Mesodermal cell (in vitro differentiated cells): ENCODE measurements around the gene EIF5A2. TPM values are rescaled to one million over a fixed set of nuclear protein-coding genes. Genes with fewer than 3 reads are reported as not detected.
"Not testable (repeated sequence)": the region's sequence is repeated elsewhere in the genome, so short reads cannot be mapped to it uniquely, and the experiment has no call there.

ENCODE experiments used
- H3K27ac ChIP-seq: 2 replicates; pipeline ENCODE4 v1.7.0; 2013; ENCODE audit warnings: mild to moderate bottlenecking, low read depth, low read length, moderate library complexity; ENCODE audit not compliant: severe bottlenecking
- H3K36me3 ChIP-seq: 2 replicates; pipeline ENCODE4 v1.7.1; 2013; ENCODE audit warnings: mild to moderate bottlenecking, low read length, moderate library complexity; ENCODE audit not compliant: control insufficient read depth, insufficient read depth
- H3K4me1 ChIP-seq: one replicate; pipeline ENCODE4 v1.7.1; 2013; ENCODE audit warnings: mild to moderate bottlenecking, low read length; ENCODE audit not compliant: insufficient read depth, control insufficient read depth, poor library complexity, severe bottlenecking
- H3K4me3 ChIP-seq: 2 replicates; pipeline ENCODE4 v1.7.0; 2013; ENCODE audit warnings: low read length, control low read depth, mild to moderate bottlenecking; ENCODE audit not compliant: insufficient read depth, poor library complexity, severe bottlenecking; ENCODE audit errors: extremely low read depth
- H3K9me3 ChIP-seq: 2 replicates; pipeline ENCODE4 v1.7.1; 2013; ENCODE audit warnings: mild to moderate bottlenecking, low read length, moderate library complexity; ENCODE audit not compliant: control insufficient read depth
- WGBS, 2 experiments: methylation state at CpG; one replicate each; pipeline ENCODE4 v1.1.5; 2013; ENCODE audit warnings: missing lambda C conversion rate in 2 of 2; ENCODE audit not compliant: insufficient coverage in 2 of 2; 5-methylcytosine and 5-hydroxymethylcytosine counted together
- polyA plus RNA-seq, 2 experiments: library from polyadenylated mRNA; stranded (reverse); fragments of 50-300 nt; gene quantifications; one replicate each; pipeline ENCODE4 v1.2.3, GENCODE V29; 2013

Gene EIF5A2
- 4.4 TPM for polyA plus RNA-seq (2013, experiment 1 of 2)
- 5.4 TPM for polyA plus RNA-seq (2013, experiment 2 of 2)

DNA sequence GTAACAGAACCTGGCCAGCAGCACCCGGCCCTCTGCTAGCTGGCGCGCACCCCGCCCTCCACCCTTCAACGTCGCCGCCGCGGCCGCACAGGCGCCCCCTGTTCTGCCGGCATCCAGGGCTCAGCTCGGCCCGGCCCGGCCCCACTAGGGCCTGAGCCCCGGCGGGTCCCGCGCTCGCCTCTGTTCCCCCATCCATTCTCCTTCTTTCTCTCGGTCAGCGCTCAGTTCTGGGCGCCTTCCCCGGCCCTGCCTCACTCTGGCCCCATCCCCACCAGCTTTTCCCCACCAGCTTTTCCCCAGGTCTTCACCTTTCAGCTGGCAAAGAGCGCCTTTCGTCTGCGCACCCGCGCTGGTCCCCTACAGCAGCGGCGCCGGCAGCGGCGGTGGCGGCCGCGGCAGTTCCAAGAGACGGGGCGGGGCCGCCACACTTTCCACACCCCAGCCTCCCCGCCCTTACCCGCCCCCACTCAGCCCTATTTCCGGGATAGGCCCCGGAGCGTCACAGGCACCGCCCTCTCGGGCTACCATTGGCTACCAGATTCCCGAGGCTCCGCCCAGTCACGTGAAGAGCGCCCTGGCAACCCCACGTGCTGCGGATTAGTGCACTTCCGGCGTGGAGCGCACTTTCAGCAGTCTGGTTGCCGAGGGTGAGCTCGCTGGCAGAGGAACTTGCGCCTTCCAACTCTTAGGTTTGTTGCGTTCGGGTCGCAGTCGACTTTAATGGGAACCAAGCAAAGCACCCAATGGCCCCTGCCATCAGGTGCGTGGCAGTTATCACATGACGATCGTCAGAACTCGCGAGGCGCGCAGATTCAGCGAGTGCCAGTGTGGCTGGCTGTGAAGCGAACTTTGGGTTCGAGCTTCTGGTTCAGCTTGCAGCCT is at the start of gene EIF5A2:
EIF5A2 (minus strand) TSS at position 403 of the 882 bp plus-strand sequence. CDS start 831 bp downstream, outside the sequence.
- Histone ChIP-seq H3K36me3 (no peaks in the 10 kb centered on the region), H3K9me3 (peaks cover 6% of the 10 kb centered on the region), H3K4me1 (no peaks in the 10 kb centered on the region), H3K27ac (no peak within 1 kb of the TSS), H3K4me3 (peak within 1 kb of the TSS; percentile 59)
- WGBS, 2 experiments, result 36 to 37% methylated on average over 47 to 48 of the region's 73 CpGs

GRCh38 chr3:170956647-170957046 is 48.2 kb upstream of the EIF5A2 start:
- H3K4me1 ChIP-seq, result no peaks in the 10 kb centered on the region
- no peaks in the 10 kb centered on the region for H3K36me3 ChIP-seq
- H3K9me3 ChIP-seq, result no peaks in the 10 kb centered on the region
- no peak overlapping the region for H3K27ac ChIP-seq
- no peak overlapping the region for H3K4me3 ChIP-seq

GRCh38 chr3:170953736-170954135 is 45.3 kb upstream of the EIF5A2 start:
- Histone ChIP-seq H3K4me1 (no peaks in the 10 kb centered on the region), H3K36me3 (no peaks in the 10 kb centered on the region), H3K9me3 (no peaks in the 10 kb centered on the region), H3K27ac (no peak overlapping the region), H3K4me3 (no peak overlapping the region)
- 82 to 92% methylated on average over 7 to 8 of the region's 12 CpGs for WGBS, 2 experiments

- Histone ChIP-seq H3K27ac (no peak overlapping the region), H3K4me3 (no peak overlapping the region), H3K36me3 (no peaks in the 10 kb centered on the region), H3K4me1 (no peaks in the 10 kb centered on the region), H3K9me3 (no peaks in the 10 kb centered on the region)
- WGBS, 2 experiments, result 81 to 84% methylated on average over 10 to 13 of the region's 13 CpGs
Measured at GRCh38 chr3:170953229-170953628, 44.8 kb upstream of the EIF5A2 start.

DNA sequence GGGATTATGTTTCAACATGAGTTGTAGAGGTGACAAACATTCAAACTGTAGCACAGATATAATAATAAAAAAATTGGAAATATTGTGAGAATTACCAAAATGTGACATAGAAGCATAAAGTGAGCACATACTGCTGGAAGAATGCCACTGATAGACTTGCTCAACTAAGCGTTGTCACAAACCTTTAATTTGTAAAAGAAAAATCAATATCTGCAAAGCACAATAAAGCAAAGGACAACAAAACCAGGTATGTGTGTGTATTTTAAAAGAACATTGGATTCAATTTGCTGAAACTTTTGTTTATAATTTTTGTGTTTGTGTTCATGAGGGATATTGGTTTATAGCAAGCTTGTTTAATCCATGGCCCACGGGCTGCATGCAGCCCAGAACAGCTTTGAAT is 40.8 kb upstream of the EIF5A2 start:
- H3K4me3 ChIP-seq, result no peak overlapping the region
- H3K9me3 ChIP-seq, result no peaks in the 10 kb centered on the region
- 80 to 82% methylated on average over 1 of the region's 2 CpGs for WGBS, 2 experiments
- no peaks in the 10 kb centered on the region for H3K36me3 ChIP-seq
- H3K27ac ChIP-seq, result no peak overlapping the region
- no peaks in the 10 kb centered on the region for H3K4me1 ChIP-seq

- 96% methylated on average over 17 to 24 of the region's 25 CpGs for WGBS, 2 experiments
- H3K9me3 ChIP-seq, result no peaks in the 10 kb centered on the region
Measured at GRCh38 chr3:170947018-170947769, 38.8 kb upstream of the EIF5A2 start.

GRCh38 chr3:170942011-170942410 is 33.6 kb upstream of the EIF5A2 start:
- H3K4me1 ChIP-seq, result no peaks in the 10 kb centered on the region
- H3K9me3 ChIP-seq, result peaks cover 4% of the 10 kb centered on the region
- H3K36me3 ChIP-seq, result no peaks in the 10 kb centered on the region
- H3K27ac ChIP-seq, result no peak overlapping the region
- H3K4me3 ChIP-seq, result no peak overlapping the region

More at GRCh38 chr3:170947018-170947769, 38.8 kb upstream of the EIF5A2 start:
- H3K4me3 ChIP-seq, result no peak overlapping the region
- no peaks in the 10 kb centered on the region for H3K36me3 ChIP-seq
- no peak overlapping the region for H3K27ac ChIP-seq
- no peaks in the 10 kb centered on the region for H3K4me1 ChIP-seq

DNA sequence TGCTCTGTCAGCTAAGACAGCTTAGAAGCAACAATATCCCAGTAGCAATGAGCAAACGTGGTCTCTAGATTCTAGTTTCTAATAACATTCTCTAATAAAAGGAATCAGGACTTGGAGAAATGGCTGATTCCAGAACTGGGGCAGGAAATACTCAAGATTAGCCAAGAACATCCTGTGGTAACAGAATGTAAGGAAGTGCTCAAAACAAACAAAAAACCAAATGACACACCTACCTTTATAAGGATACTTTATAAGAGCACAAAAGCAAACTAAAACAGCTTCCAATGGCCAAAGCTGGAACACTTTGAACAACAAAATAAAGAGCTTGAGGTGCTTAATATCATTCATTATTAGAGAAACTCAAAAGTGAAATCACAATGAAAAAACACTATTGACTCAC is 33.1 kb upstream of the EIF5A2 start:
- Histone ChIP-seq H3K4me1 (no peaks in the 10 kb centered on the region), H3K4me3 (no peak overlapping the region), H3K9me3 (peaks cover 4% of the 10 kb centered on the region), H3K27ac (no peak overlapping the region), H3K36me3 (no peaks in the 10 kb centered on the region)
- WGBS, 2 experiments, result no CpG with 5 or more reads among the region's 1 CpG

GRCh38 chr3:170933039-170933438 is 24.6 kb upstream of the EIF5A2 start:
- 95% methylated on average over 3 of the region's 4 CpGs; no CpG with 5 or more reads in 1 of the 2 experiments for WGBS, 2 experiments
- H3K27ac ChIP-seq, H3K9me3 ChIP-seq, H3K4me3 ChIP-seq, H3K4me1 ChIP-seq, H3K36me3 ChIP-seq: not testable (repeated sequence)

GRCh38 chr3:170923553-170923952 is 15.1 kb upstream of the EIF5A2 start:
- H3K36me3 ChIP-seq, H3K9me3 ChIP-seq, H3K27ac ChIP-seq, H3K4me3 ChIP-seq, H3K4me1 ChIP-seq: not testable (repeated sequence)
- WGBS, 2 experiments, result 95 to 98% methylated on average over 7 to 27 of the region's 27 CpGs

DNA sequence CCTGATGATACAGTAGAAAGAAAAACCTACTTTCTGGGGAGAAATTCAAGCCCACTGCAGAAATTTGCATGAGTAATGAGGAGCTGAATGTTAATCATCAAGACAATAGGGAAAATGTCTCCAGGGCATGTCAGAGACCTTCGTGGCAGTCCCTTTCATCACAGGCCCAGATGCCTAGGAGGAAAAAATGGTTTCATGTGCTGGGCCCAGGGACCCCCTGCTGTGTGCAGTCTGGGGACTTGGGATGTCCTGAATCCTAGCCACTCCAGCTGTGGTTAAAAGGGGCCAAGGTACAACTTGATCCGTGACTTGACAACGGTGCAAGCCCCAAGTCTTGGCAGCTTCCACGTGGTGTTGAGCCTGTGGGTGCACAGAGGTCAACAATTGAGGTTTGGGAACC is 10.3 kb upstream of the EIF5A2 start:
- 82 to 87% methylated on average over 3 to 4 of the region's 4 CpGs for WGBS, 2 experiments
- Histone ChIP-seq H3K4me3 (no peak overlapping the region), H3K36me3 (no peaks in the 10 kb centered on the region), H3K27ac (no peak overlapping the region), H3K9me3 (peaks cover 15% of the 10 kb centered on the region), H3K4me1 (no peaks in the 10 kb centered on the region)
